HEK293 (cell line): ENCODE data around the gene GJA5.

Experiments
- CTCF ChIA-PET: fragments of 350-600 bp; formaldehyde crosslinking; extraction: SDS; loops from one replicate; lab custom pipeline; 2021; ENCODE audit warnings: antibody characterized with exemption; lab: Yijun Ruan, JAX
- POLR2A ChIA-PET: fragments of 300-600 bp; formaldehyde crosslinking; extraction: SDS; loops from one replicate; lab custom pipeline; 2020; ENCODE audit warnings: antibody characterized with exemption, inconsistent platforms; lab: Yijun Ruan, JAX
- H3K27ac ChIP-seq: fragments of 200-500 bp; sonication (Bioruptor generic); 2 replicates; pipeline ENCODE4 v1.5.1; 2014; ENCODE audit warnings: low read depth, low read length, control low read depth, inconsistent platforms; ENCODE audit errors: extremely low read depth
- H3K36me3 ChIP-seq, 2 experiments: fragments of 200-500 bp in 1 of 2; sonication (Bioruptor generic) in 1 of 2; 1 replicate in 1 of 2; 2 replicates in 1 of 2; pipeline ENCODE4 v1.5.1; 2014 to 2017; ENCODE audit warnings: inconsistent platforms in 2 of 2, low read length in 2 of 2; ENCODE audit not compliant: control insufficient read depth in 2 of 2, insufficient read depth in 1 of 2
- H3K4me1 ChIP-seq: fragments of 200-500 bp; sonication (Bioruptor generic); 2 replicates; pipeline ENCODE4 v1.5.1; 2014; ENCODE audit warnings: mild to moderate bottlenecking, low read length, inconsistent platforms; ENCODE audit not compliant: control insufficient read depth, insufficient read depth
- H3K4me3 ChIP-seq: 2 replicates; pipeline ENCODE4 v1.5.1; 2011; ENCODE audit warnings: low read depth, mild to moderate bottlenecking, control low read depth, low read length, moderate library complexity
- H3K9me3 ChIP-seq: fragments of 200-500 bp; sonication (Bioruptor generic); 2 replicates; pipeline ENCODE4 v1.5.1; 2014; ENCODE audit warnings: low read depth, low read length, inconsistent platforms; ENCODE audit not compliant: control insufficient read depth, insufficient read depth
- ELK4 ChIP-seq: IDR thresholded peaks from 2 replicates; pipeline ENCODE4 v1.6.1; 2011; ENCODE audit warnings: mild to moderate bottlenecking, low read depth, low read length, borderline replicate concordance
- HOXC10 ChIP-seq: sonication (generic); formaldehyde crosslinking; IDR thresholded peaks from 2 replicates; pipeline ENCODE4 v1.8.1; 2023; ENCODE audit warnings: mild to moderate bottlenecking, missing genetic modification reagents
- KLF17 ChIP-seq: fragments of 450-650 bp; formaldehyde crosslinking; IDR thresholded peaks from 2 replicates; pipeline ENCODE4 v1.5.1; 2016; ENCODE audit warnings: missing biosample characterization, missing genetic modification characterization
- KLF7 ChIP-seq: fragments of 450-650 bp; formaldehyde crosslinking; IDR thresholded peaks from 2 replicates; pipeline ENCODE4 v1.5.1; 2016; ENCODE audit warnings: missing biosample characterization, missing genetic modification characterization, borderline replicate concordance
- MYNN ChIP-seq: fragments of 450-650 bp; formaldehyde crosslinking; IDR thresholded peaks from 2 replicates; pipeline ENCODE4 v1.5.1; 2016; ENCODE audit warnings: missing biosample characterization, missing genetic modification characterization, borderline replicate concordance
- RBAK ChIP-seq: fragments of 450-650 bp; formaldehyde crosslinking; IDR thresholded peaks from 2 replicates; pipeline ENCODE4 v1.5.1; 2016; ENCODE audit warnings: missing biosample characterization, missing genetic modification characterization
- SALL2 ChIP-seq: fragments of 450-650 bp; formaldehyde crosslinking; IDR thresholded peaks from 2 replicates; pipeline ENCODE4 v1.5.0; 2017; ENCODE audit warnings: missing biosample characterization, mild to moderate bottlenecking, missing genetic modification characterization, borderline replicate concordance
- SCRT1 ChIP-seq: fragments of 450-650 bp; formaldehyde crosslinking; IDR thresholded peaks from 2 replicates; pipeline ENCODE4 v1.5.1; 2016; ENCODE audit warnings: missing biosample characterization, missing genetic modification characterization, borderline replicate concordance
- SETDB1 ChIP-seq: IDR thresholded peaks from one replicate; pipeline ENCODE4 v1.6.1; 2017; ENCODE audit warnings: mild to moderate bottlenecking, low read length, moderate library complexity, mixed read lengths; ENCODE audit not compliant: insufficient read length
- YY1 ChIP-seq: fragments of 450-650 bp; formaldehyde crosslinking; IDR thresholded peaks from 2 replicates; pipeline ENCODE4 v1.5.1; 2018; ENCODE audit warnings: missing biosample characterization, missing genetic modification characterization
- ZNF138 ChIP-seq: fragments of 450-650 bp; formaldehyde crosslinking; IDR thresholded peaks from 2 replicates; pipeline ENCODE4 v1.5.1; 2016; ENCODE audit warnings: missing biosample characterization, missing genetic modification characterization, borderline replicate concordance
- ZNF146 ChIP-seq: fragments of 450-650 bp; formaldehyde crosslinking; IDR thresholded peaks from 2 replicates; pipeline ENCODE4 v1.5.1; 2016; ENCODE audit warnings: missing biosample characterization, missing genetic modification characterization
- ZNF155 ChIP-seq: fragments of 450-650 bp; formaldehyde crosslinking; IDR thresholded peaks from 2 replicates; pipeline ENCODE4 v1.5.1; 2016; ENCODE audit warnings: missing biosample characterization, missing genetic modification characterization
- ZNF324 ChIP-seq: fragments of 450-650 bp; formaldehyde crosslinking; IDR thresholded peaks from 2 replicates; pipeline ENCODE4 v1.5.1; 2016; ENCODE audit warnings: missing biosample characterization, missing genetic modification characterization
- ZNF350 ChIP-seq: fragments of 450-650 bp; formaldehyde crosslinking; IDR thresholded peaks from 2 replicates; pipeline ENCODE4 v1.5.0; 2017; ENCODE audit warnings: missing biosample characterization, mild to moderate bottlenecking, missing genetic modification characterization
- ZNF518A ChIP-seq: fragments of 450-650 bp; formaldehyde crosslinking; conservative IDR thresholded peaks from 2 replicates; pipeline ENCODE4 v1.5.1; 2016; ENCODE audit warnings: low read depth, missing biosample characterization, missing genetic modification characterization
- ZNF529 ChIP-seq: fragments of 450-650 bp; formaldehyde crosslinking; IDR thresholded peaks from 2 replicates; pipeline ENCODE4 v1.5.1; 2017; ENCODE audit warnings: missing genetic modification characterization, missing biosample characterization; ENCODE audit not compliant: insufficient replicate concordance
- ZNF555 ChIP-seq: fragments of 450-650 bp; formaldehyde crosslinking; conservative IDR thresholded peaks from 2 replicates; pipeline ENCODE4 v1.5.1; 2017; ENCODE audit warnings: missing biosample characterization, mild to moderate bottlenecking, missing genetic modification characterization, inconsistent platforms
- ZNF677 ChIP-seq: fragments of 450-650 bp; IDR thresholded peaks from 2 replicates; pipeline ENCODE4 v1.5.0; 2018; ENCODE audit warnings: missing biosample characterization, mild to moderate bottlenecking, missing genetic modification characterization, moderate library complexity
- ZNF76 ChIP-seq: fragments of 450-650 bp; formaldehyde crosslinking; IDR thresholded peaks from 2 replicates; pipeline ENCODE4; 2016; ENCODE audit warnings: low read depth, missing biosample characterization, missing genetic modification characterization, borderline replicate concordance
- ZNF768 ChIP-seq: fragments of 450-650 bp; formaldehyde crosslinking; IDR thresholded peaks from 2 replicates; pipeline ENCODE4 v1.5.1; 2018; ENCODE audit warnings: missing biosample characterization, mild to moderate bottlenecking, missing genetic modification characterization

Gene GJA5

GRCh38 chr1:147804942-147805723 is 44.7 kb upstream of the GJA5 start:
- no peaks in the 10 kb centered on the region for H3K36me3 ChIP-seq
- ChIA-PET CTCF (interaction anchor here (0.9 to 1.2 kb wide), 2 partner anchors 15 to 57 kb away, joined by 3 to 4 read pairs; no protein-coding TSS in a partner anchor), POLR2A (no interaction called here)
- no peak overlapping the region for H3K27ac ChIP-seq
- no peak overlapping the region for H3K4me3 ChIP-seq
- H3K4me1 ChIP-seq = no peaks in the 10 kb centered on the region
- TF ChIP-seq SETDB1 = no peak
- no peak for TF ChIP-seq ZNF155
- no peak for TF ChIP-seq ZNF768 (tag by site-specific recombination)
- no peak for TF ChIP-seq KLF17 (tag by site-specific recombination)
- no peak for TF ChIP-seq ZNF529
- no peak for TF ChIP-seq ZNF555 (tag by site-specific recombination)
- TF ChIP-seq RBAK = no peak
- TF ChIP-seq SALL2 = no peak
- no peak for TF ChIP-seq KLF7
- TF ChIP-seq ZNF76 (tag by site-specific recombination) = no peak
- H3K9me3 ChIP-seq = no peaks in the 10 kb centered on the region

- POLR2A ChIA-PET = no interaction called here
These were observed 40.4 kb upstream of the GJA5 start for GRCh38 chr1:147800804-147801203.

More at GRCh38 chr1:147800804-147801203, 40.4 kb upstream of the GJA5 start:
- TF ChIP-seq ZNF324 (no peak), ZNF350 (tag by site-specific recombination) (no peak), SALL2 (no peak), HOXC10 (CRISPR knock-in tag) (no peak), ZNF518A (tag by site-specific recombination) (no peak), ELK4 (no peak), YY1 (tag by site-specific recombination) (no peak), MYNN (tag by site-specific recombination) (no peak), ZNF146 (tag by site-specific recombination) (no peak), ZNF677 (tag by site-specific recombination) (no peak), SCRT1 (no peak), ZNF138 (tag by site-specific recombination) (no peak)
- CTCF ChIA-PET = no interaction called here
- Histone ChIP-seq H3K27ac (no peak overlapping the region), H3K4me1 (no peaks in the 10 kb centered on the region), H3K4me3 (no peak overlapping the region), H3K36me3 (no peaks in the 10 kb centered on the region), H3K9me3 (no peaks in the 10 kb centered on the region)
